ENCODE results near the gene SLC48A1.

GRCh38 chr12:47824635-47825034 is 51.6 kb downstream of the SLC48A1 start:
- no peak for TF ChIP-seq ELF1 (IDR thresholded peaks at IDR 0.05)
- no peak for TF ChIP-seq CTCF (IDR thresholded peaks at IDR 0.05)

All from SK-N-SH (cell line).